Tongue (tissue), 2 donors: Measurements from ENCODE around the gene GPR42. TPM values are rescaled to one million over a fixed set of nuclear protein-coding genes. Genes with fewer than 3 reads are reported as not detected.

Source experiments
- small RNA-seq: library from RNA; depleted of rRNA; stranded (forward); fragments of <200 nt; gene quantifications from one replicate; pipeline ENCODE3, GENCODE V24; 2014; ENCODE audit warnings: low replicate concordance
- total RNA-seq: library from RNA; depleted of rRNA; stranded (reverse); fragments of >200 nt; gene quantifications from one replicate; pipeline ENCODE4 v1.2.3, GENCODE V29; 2014

GPR42 gene
- total RNA-seq, 1 donor from 2014 or later, result not detected

Small RNA genes within 50 kb of the gene (small RNA-seq; reads per million reads assigned to genes)
- gene RN7SL491P, result not detected

Other genes starting within 250 kb of the GPR42 start
- 7.6 TPM for gene LGI4, start 236.0 kb upstream of the GPR42 start, total RNA-seq
- 44.2 TPM for gene FXYD1, start 232.2 kb upstream of the GPR42 start, total RNA-seq
- gene FXYD7, start 227.8 kb upstream of the GPR42 start, total RNA-seq, result not detected
- gene FXYD5, start 216.3 kb upstream of the GPR42 start, total RNA-seq, result 5.9 TPM
- not detected for gene FAM187B, start 142.3 kb upstream of the GPR42 start, total RNA-seq
- gene LSR, start 122.1 kb upstream of the GPR42 start, total RNA-seq, result 26.5 TPM
- gene USF2, start 102.1 kb upstream of the GPR42 start, total RNA-seq, result 52.7 TPM
- gene HAMP, start 88.5 kb upstream of the GPR42 start, total RNA-seq, result not detected
- 2.3 TPM for gene MAG, start 78.9 kb upstream of the GPR42 start, total RNA-seq
- gene CD22, start 41.9 kb upstream of the GPR42 start, total RNA-seq, result 7.4 TPM
- gene FFAR1, start 23.2 kb upstream of the GPR42 start, total RNA-seq, result not detected
- not detected for gene FFAR3, start 12.6 kb upstream of the GPR42 start, total RNA-seq
- gene FFAR2, start 77.2 kb downstream of the GPR42 start, total RNA-seq, result 15.6 TPM
- 9.6 TPM for gene KRTDAP, start 119.4 kb downstream of the GPR42 start, total RNA-seq
- 25.7 TPM for gene DMKN, start 142.6 kb downstream of the GPR42 start, total RNA-seq
- 15.6 TPM for gene SBSN, start 157.2 kb downstream of the GPR42 start, total RNA-seq
- not detected for gene GAPDHS, start 162.4 kb downstream of the GPR42 start, total RNA-seq
- 30.6 TPM for gene TMEM147, start 174.6 kb downstream of the GPR42 start, total RNA-seq
- not detected for gene ATP4A, start 192.6 kb downstream of the GPR42 start, total RNA-seq
- gene PMIS2, start 215.1 kb downstream of the GPR42 start, total RNA-seq, result not detected
- gene HAUS5, start 241.7 kb downstream of the GPR42 start, total RNA-seq, result 10.8 TPM